DMS114 treated with DMSO at 0.1 percent for 48 hours (cell line): Measurements from ENCODE around the gene OTUD6A.

Source experiments
- DNase-seq: peaks from one replicate; lab custom pipeline; 2025; ENCODE audit not compliant: unreplicated experiment; lab: John Stamatoyannopoulos, UW

The OTUD6A gene, protein sequence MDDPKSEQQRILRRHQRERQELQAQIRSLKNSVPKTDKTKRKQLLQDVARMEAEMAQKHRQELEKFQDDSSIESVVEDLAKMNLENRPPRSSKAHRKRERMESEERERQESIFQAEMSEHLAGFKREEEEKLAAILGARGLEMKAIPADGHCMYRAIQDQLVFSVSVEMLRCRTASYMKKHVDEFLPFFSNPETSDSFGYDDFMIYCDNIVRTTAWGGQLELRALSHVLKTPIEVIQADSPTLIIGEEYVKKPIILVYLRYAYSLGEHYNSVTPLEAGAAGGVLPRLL

DNA sequence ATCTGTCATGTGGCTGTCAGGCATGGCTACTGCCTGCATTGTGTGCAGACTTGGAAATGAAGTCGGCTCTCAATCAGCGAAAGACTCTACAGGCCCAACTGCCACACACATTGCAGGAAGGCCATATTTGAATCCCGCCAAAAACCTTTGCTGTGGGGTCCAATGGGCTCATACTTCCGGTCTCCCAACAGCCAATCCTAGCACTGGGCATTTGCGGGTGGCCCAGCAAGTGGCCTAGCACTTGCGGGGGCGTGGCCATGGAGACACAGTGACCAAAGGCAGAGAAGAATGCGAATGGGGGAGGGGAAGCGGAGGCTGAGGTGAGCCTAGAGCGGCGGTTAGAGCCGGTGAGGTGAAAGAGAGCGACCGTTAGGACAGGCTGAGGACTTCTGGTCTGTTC, at the start of gene OTUD6A:
Gene OTUD6A, plus strand, starts transcription at position 382 of the 400 bp plus-strand sequence. CDS start 68 bp downstream, outside the sequence.
- DNase-seq, result no peak

DNA sequence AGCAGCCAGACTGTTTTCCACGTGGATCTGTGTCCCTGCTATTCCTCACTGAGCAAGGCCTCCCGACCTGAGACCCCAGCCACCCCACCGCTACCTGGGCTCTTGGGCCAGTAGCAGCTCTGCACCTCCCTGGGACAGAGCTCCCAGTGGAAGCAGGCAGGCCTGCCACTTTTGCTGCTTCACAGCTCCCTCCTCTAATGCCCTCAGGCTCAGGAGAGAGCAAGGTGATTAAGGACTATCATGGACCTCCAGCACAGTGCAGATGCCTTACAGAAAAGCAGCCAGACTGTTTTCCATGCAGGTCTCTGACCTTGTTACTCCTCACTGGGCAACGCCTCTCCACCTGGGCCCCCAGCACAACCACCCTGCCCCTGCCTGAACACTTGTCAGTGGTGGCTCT, 49.5 kb upstream of the OTUD6A start:
- no peak for DNase-seq

DNA sequence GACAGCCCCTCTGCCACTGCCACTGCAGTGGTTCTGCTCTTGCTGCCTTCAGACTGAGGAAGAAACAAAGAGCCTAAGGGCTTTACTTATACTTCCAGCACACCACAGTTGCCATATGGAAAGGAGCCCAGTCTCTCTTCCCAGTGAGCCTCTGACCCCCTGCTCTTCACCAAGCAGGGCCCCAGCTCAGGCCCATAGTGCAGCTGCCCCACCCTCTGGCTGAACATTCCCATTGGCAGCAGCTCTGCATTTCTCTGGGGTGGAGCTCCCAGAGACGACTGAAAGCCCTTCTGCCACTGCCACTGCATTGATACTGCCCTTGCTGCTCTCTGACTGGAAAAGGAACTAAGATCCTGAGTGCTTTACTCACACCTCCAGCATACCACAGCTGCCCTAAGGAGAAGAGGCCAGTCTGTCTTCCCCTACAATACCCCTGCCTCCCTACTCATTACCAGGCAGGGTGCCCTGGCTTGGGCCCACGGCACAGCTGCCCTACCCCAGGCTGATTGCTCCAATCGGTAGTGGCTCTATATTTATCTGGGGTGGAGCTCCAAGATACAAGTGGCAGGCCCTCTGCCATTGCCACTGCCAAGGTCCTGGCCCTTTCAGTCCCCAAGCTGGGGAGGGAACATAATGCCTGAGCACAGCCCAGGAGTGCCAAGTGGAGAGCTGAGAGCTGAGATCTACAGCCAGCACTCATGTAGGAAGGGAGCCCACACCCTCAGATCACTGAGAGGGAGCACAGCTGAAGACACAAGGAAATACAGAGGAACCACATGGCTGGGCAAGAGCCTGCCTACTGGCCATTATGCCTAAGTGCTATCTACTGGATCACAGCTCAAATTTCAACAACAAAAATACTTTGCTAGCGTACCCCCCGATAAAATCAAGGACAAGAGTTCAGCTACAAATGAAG, 48.5 kb upstream of the OTUD6A start:
- DNase-seq, result no peak

DNA sequence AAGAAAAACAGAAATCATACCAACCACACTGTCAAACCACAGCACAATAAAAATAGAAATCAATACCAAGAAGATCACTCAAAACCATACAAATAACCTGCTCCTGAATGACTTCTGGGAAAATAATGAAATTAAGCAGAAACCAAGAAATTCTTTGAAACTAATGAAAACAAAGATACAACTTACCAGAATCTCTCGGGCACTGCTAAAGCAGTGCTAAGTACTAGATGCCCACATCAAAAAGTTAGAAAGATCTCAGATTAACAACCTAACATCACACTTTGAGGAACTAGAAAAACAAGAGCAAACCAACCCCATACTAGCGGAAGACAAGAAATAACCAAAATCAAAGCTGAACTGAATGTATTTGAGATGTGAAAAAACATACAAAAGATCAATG, 45.7 kb upstream of the OTUD6A start:
- no peak for DNase-seq

DNA sequence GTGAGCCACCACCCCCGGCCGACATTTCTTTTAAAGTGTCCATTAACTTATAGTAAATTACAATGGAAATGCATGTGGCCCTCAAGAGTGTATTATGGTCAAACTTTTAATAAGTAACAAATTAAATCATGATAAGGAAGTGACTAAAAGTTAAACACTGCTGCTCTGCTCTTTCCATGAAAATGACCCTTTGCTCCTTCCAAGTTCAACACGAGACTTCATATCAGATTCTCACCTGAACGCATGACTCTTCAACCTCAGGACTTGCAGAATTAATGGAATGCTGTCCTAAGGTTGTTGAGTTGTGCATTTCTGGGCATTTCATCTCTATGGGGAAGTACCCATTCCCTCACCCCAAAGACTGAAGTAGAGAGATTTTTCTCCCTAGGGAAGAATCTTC, 39.6 kb upstream of the OTUD6A start:
- no peak for DNase-seq

DNA sequence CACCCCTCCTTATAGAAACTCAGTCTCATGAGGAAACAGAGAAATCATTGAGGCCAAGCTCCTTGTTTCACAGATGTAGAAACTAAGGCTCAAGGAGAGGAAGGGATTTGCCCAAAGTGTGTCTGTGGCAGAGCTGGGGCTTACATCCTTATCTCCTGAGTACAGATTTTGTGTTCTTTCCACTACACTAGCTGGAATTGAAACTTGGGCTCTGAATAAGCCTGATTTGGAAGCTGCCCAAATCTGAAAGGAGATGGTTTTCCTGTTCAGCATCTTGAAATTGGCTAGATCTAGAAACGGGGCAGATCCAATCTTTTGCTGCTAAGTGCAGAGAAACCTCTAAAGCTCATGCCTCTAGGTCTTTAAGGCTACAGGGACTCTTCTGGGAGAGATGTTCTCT, 36.8 kb upstream of the OTUD6A start:
- DNase-seq, result no peak

DNA sequence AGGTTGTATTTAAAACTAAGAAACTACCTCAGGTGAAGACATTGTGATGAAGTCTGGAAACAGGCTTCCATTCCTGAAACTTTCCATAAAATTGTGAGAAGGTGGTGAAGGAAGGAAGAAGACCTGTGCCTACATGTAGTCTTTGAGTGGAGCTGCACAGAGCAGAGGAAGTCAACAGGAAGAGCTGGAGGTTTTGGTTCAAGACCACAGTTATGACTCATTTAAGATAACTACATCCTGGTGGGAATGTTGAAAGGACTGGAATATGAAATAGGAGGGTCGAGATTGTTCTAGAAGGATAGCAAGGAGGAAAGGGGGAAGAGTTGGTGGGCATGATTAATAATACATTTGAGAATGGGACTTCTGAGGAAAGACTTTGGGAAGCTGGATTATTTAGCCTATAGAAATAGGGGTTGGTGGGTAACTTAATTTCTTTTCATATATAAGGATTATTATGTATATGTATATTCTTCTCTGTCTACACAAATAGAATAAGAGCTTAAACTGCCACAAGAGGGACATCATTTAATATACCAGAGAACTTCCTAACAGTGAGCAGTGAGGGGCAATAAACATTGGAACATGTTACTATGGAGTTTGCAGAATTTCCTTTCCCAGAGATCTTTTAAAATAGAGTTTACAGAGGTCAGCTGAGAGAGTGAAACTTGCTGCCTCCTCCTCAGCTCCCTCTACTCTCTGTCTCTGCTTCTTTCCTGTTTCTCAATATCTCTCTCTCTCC, 36.0 kb upstream of the OTUD6A start:
- no peak for DNase-seq

DNA sequence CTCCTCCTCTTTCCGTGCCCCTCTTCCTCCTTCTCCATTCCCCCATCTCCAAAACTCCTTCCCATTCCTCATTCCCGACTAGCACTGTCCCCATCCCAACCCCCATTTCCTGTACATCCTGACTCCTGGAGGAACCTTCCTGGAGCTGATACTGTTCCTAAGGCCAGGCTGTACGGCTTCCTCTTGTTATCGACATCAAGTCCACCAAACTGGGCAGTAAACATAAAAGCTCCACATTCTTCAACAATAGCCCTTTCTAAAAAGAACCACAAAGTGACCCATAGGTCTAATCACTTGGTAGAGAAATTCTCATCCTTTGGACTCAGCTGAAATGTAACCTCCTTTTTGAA, 35.4 kb upstream of the OTUD6A start:
- DNase-seq, result no peak

DNA sequence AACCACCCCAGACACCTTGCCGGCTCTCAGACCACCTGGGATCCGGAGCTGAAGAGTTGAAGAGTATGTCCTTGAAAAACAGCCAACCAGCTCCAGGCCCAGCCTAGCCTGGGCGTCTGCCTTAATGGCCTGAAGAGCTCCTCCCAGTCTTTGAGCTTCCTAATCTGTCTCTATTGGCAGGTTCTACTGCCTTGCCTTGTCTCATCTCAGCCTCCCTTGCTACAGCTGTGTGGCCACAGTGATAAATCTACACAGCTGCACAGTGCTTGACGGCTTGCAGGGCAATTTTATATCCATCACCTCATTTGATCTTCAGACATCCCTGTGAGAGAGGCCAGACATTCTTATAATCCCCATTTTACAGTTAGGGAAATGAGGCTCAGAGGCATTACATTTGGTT, 32.4 kb upstream of the OTUD6A start:
- DNase-seq, result no peak

DNA sequence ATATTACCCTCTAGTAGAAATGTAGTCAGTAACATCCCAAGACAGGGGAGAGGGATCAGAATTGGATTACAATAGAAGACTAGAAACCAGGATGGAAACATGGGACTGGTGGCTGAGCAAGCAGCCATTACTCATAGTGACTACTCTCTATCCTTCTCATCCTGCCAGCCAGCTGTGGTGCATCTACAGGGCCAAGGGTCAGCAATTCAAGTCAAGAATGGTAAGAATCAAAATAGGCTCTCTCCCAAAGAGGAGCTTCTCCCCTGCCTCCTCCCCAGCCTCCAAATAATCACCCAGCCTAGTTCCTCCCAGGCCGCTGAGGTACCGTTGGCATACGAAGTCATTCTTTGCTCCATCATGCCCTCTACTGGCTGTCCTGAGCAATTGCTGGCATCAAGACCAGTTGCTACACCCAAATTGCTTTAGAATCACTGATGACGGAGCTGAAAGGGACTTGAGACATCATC, 31.9 kb upstream of the OTUD6A start:
- peak; percentile 36 for DNase-seq

DNA sequence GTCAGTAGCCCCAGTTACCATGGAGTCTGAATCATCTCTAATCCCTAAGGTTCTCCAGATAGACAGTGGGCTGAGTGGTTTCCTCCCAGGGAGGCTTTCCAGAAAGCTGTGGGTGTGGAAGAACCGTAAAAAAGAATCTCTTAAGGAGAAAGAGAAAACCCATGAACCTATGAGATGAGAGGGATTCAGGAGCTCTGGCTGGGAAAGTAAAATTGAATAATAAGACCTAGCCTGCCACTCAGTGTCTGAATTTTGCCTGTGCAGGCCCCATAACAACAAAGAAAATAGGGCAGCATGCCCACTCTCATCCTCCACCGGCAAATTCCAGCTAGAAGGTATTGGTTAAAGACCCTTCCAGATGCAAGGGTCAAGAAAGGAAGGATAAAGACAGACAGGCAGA, 29.5 kb upstream of the OTUD6A start:
- DNase-seq, result no peak

DNA sequence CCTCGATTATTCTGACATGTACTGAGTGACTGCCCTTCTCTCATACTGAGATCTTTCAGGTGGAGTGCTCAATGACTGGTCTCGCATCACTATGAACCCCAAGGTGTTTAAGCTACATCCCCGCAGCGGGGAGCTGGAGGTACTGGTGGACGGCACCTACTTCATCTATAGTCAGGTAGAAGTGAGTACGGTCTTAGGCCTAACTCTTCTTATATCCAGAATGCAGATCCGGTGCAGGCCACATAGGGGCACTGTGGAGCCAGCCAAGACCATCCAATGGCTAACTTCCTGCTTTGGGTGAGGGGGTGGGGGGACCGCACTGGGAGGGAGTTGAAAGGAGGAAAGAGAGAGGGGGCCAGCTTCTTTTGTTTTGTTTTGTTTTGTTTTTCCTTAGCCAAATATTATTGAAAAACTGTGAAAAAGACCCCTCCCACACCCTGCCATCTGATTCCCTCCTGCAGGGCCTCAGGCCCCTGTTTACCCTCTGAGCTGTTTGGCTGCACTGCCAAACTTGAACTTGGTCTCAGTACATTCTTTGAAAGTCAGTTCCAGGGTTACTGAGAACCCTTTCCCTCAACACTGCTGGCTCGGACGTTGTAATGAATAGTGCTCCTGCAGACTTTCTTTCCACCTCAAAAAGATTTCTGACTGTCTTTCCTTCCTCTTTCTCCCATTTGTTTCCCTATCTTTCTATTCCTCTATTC, 28.8 kb upstream of the OTUD6A start:
- DNase-seq, result peak; percentile 17

DNA sequence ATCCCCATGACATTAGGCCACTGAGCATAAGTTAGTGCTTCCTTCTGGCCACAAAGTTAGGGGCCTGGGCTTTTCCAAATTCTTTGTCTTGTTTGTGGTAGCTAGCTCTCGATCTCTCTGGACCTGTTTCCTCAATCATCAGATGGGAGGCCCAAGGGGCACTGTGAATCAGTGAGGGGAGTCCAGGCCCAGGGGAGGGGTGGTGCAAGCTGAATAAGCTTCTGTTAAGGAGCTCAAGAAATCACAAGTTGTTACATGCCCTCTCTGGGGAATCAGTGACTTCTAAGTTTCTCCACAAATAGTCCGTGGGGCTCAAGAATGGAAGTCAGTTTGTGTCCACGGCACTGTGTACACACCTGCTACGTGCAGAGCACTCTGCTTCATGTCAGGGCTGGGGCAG, 27.6 kb upstream of the OTUD6A start:
- no peak for DNase-seq

DNA sequence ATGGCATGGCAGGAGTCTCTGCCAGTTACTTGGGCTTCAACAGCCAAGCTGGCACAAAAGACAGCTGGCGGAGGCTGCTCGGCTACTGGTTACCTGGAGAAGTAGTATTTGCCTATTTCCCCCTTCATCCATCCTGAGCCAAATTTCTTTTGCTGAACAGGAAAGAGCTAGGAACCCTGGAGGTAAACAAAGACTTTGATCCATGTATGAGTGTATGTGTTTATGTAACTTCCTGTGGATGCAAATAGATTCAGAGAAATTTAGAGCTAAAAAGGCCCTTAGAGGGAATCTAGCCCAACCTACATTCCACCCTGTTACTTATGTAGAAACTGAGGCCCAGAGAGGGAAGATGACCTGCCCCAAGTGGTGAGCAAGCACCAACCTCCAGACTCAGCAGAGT, 23.7 kb upstream of the OTUD6A start:
- DNase-seq, result no peak

DNA sequence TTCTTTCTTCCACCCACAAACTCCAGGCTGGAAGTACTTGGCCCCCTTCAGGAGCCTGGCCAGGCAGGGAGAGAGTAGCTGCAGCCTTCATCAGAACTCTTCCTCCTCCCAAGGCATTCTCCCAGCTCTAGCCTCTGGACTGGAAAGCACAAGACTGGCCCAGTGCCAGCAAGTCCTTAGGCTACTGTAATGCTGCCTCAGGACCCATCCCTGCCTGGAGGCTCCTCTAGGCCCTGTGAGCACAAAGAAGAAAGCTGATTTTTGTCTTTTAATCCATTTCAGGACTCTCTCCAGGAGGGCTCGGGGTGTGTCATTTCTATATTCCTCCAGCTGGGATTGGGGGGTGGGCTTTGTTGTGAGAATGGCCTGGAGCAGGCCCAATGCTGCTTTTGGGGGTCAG, 23.3 kb upstream of the OTUD6A start:
- DNase-seq, result no peak

DNA sequence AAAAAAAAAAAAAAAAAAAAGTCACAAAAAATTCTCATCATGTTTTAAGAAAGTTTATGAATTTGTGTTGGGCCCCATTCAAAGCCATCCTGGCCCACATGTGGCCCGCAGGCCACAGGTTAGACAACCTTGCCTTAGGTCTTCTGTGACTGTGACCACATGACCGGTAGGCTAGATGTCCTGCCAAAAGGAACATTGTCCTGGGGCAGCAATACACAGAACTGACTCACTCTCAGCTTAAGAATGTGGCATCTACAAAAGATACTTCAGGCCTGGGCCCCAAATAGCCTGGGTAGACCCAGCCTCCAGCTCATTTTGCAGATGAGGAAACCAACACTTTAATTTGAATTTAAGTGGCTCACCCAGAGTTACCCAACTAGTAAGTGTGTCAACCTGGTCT, 22.5 kb upstream of the OTUD6A start:
- DNase-seq, result no peak

DNA sequence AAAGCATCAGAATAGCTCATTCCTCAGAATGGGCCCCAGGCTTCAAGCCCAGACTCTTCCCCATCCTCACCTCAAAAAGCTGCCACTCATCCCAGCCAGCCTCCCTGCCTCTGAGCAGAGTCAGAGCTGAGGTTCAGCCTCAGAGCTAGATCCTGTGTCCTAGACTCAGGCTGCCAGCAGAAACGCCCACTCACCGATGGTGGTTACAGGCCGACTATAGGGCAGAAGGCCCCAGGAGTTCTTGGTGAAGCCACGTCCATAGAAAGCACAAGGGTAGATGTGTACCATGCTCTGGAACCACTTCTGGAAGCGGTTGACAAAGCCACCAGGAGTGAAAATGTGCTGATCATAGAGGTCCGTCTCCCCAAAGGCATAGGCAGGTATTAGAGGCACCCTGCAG, 20.3 kb upstream of the OTUD6A start:
- DNase-seq, result no peak

DNA sequence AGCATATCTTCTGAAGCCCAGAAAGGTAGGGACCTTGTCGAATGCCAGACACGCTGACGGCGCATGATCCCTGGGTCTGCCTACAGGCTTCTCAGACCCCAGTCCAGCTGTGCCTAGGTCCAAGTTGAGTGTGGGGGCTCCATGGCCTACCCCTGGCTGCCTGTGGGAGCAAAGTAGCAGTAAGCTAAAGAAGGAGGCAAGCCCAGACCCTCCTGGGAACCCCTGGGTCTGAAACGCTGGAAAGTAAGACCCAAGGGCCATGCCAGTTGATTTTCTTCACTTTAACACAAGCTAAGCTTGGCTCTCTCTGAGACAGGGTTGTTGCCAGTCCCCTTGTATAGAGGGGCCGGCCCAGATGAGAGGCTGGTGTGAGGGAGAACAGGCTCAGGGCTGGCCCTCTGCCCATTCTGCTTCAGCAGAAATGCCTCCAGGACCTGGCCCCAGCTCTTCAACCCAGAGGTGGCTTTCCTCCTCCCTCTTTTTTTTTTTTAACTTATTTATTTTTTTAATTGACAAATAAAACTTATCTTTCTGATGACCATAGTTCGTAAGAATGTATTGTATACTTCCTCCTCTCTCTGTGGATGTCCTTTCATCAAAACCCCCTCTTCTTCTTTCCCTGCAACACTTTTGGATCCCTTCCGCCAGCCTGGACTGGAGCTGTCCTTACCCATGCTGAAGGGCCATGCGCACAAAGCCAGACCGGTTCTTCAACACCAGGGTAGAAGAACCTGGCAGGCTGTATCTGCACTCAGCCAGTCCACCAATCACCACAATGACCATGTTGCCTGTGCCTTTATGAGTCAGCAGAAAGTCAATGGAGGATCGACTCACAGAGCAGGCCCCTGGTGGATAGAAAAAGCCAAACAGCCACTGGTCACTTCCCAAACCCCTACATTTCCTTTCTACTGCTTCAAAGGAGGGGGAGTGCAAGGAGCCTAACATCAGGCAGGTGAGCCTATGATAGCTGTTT, 19.6 kb upstream of the OTUD6A start:
- no peak for DNase-seq

DNA sequence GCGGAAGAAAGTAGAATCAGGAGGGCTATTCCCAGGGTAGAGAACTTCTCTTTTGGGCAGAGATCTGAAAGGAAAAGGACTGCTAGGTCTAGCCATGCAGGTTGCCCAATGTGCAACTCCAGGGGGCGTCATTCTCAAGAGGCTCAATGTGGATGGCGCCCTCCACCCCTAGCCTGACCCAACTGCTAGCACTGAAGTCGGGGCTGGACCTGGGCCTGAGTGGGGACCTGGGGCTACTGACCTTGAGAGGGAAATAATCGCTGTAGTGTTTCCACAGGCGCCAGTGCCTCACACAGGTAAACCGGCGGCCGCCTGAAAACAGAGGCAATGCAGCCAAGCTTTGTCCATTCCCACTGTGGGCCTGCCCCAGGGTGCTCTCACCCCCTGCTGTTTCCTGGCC, 18.6 kb upstream of the OTUD6A start:
- no peak for DNase-seq
